Measurements from ENCODE around the gene GRXCR1. TPM values are rescaled to one million over a fixed set of nuclear protein-coding genes. Genes with fewer than 3 reads are reported as not detected.
A peak's percentile ranks its signal among the peaks of the same experiment; 100 is the strongest.

The GRXCR1 gene
- total RNA-seq, 1 donor, result not detected

- DNase-seq (ENCODE audit: low read depth in 2 of 3, low spot score in 2 of 3), result no peak
Observed at GRCh38 chr4:42925921-42926320, 33.4 kb downstream of the GRXCR1 start.

GRCh38 chr4:42927946-42928345, 35.4 kb downstream of the GRXCR1 start:
- no peak for DNase-seq (ENCODE audit: low read depth in 2 of 3, low spot score in 2 of 3)

GRCh38 chr4:42928582-42928981, 36.1 kb downstream of the GRXCR1 start:
- DNase-seq (ENCODE audit: low read depth in 2 of 3, low spot score in 2 of 3), result no peak

- no peak for DNase-seq (ENCODE audit: low read depth in 2 of 3, low spot score in 2 of 3)
Observed at GRCh38 chr4:42942216-42942615, 49.7 kb downstream of the GRXCR1 start.

GRCh38 chr4:42945874-42946273, 53.4 kb downstream of the GRXCR1 start:
- DNase-seq (ENCODE audit: low read depth in 2 of 3, low spot score in 2 of 3), result no peak

GRCh38 chr4:42953321-42953720, 60.8 kb downstream of the GRXCR1 start:
- DNase-seq (ENCODE audit: low read depth in 2 of 3, low spot score in 2 of 3), result no peak

GRCh38 chr4:42954963-42955669, 62.6 kb downstream of the GRXCR1 start:
- no peak for DNase-seq (ENCODE audit: low read depth in 2 of 3, low spot score in 2 of 3)

GRCh38 chr4:42955746-42956505, 63.4 kb downstream of the GRXCR1 start:
- DNase-seq (ENCODE audit: low read depth in 2 of 3, low spot score in 2 of 3), result no peak

GRCh38 chr4:42965326-42965725, 72.8 kb downstream of the GRXCR1 start:
- DNase-seq (ENCODE audit: low read depth in 2 of 3, low spot score in 2 of 3), result peak in 1 of 3 donors; percentile 0

GRCh38 chr4:42985976-42986375, 93.5 kb downstream of the GRXCR1 start:
- DNase-seq (ENCODE audit: low read depth in 2 of 3, low spot score in 2 of 3), result no peak

GRCh38 chr4:42995343-42995944, 102.9 kb downstream of the GRXCR1 start:
- DNase-seq (ENCODE audit: low read depth in 2 of 3, low spot score in 2 of 3), result peak in 2 of 3 donors; percentile 4 to 38

GRCh38 chr4:43008793-43009192, 116.3 kb downstream of the GRXCR1 start:
- no peak for DNase-seq (ENCODE audit: low read depth in 2 of 3, low spot score in 2 of 3)

GRCh38 chr4:43014256-43014655, 121.7 kb downstream of the GRXCR1 start:
- DNase-seq (ENCODE audit: low read depth in 2 of 3, low spot score in 2 of 3), result no peak

GRCh38 chr4:43041632-43042031, 149.1 kb downstream of the GRXCR1 start:
- no peak for DNase-seq (ENCODE audit: low read depth in 2 of 3, low spot score in 2 of 3)

GRCh38 chr4:43047058-43047457, 154.5 kb downstream of the GRXCR1 start:
- no peak for DNase-seq (ENCODE audit: low read depth in 2 of 3, low spot score in 2 of 3)

- no peak for DNase-seq (ENCODE audit: low read depth in 2 of 3, low spot score in 2 of 3)
Observed at GRCh38 chr4:43048570-43048969, 156.1 kb downstream of the GRXCR1 start.

- DNase-seq (ENCODE audit: low read depth in 2 of 3, low spot score in 2 of 3), result no peak
Observed at GRCh38 chr4:43049326-43049725, 156.8 kb downstream of the GRXCR1 start.

- no peak for DNase-seq (ENCODE audit: low read depth in 2 of 3, low spot score in 2 of 3)
Observed at GRCh38 chr4:43066415-43066814, 173.9 kb downstream of the GRXCR1 start.

- no peak for DNase-seq (ENCODE audit: low read depth in 2 of 3, low spot score in 2 of 3)
Observed at GRCh38 chr4:43071069-43071468, 178.6 kb downstream of the GRXCR1 start.
